ENCODE data around the gene OLFM1.

DNA sequence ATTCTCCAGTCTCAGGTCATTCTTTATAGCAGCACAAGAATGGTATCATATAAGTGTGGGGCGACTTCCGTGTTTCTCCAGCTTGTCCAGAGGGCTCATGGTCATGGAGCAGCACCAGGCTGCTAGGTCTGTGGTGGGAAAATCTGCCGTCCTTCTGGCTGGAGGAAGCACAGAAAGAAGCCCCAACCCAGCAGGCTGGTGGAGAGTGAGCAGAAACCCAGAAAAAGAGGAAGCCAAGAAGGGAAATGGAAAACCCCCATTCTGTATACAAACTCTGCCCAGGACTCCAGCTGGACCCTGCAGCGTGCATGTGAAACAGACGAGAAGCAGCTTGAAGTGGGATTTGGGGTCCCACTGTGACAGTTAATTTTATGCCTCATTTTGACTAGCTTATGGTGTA, 34.3 kb upstream of the OLFM1 start:
- TF ChIP-seq, protein P1, sequence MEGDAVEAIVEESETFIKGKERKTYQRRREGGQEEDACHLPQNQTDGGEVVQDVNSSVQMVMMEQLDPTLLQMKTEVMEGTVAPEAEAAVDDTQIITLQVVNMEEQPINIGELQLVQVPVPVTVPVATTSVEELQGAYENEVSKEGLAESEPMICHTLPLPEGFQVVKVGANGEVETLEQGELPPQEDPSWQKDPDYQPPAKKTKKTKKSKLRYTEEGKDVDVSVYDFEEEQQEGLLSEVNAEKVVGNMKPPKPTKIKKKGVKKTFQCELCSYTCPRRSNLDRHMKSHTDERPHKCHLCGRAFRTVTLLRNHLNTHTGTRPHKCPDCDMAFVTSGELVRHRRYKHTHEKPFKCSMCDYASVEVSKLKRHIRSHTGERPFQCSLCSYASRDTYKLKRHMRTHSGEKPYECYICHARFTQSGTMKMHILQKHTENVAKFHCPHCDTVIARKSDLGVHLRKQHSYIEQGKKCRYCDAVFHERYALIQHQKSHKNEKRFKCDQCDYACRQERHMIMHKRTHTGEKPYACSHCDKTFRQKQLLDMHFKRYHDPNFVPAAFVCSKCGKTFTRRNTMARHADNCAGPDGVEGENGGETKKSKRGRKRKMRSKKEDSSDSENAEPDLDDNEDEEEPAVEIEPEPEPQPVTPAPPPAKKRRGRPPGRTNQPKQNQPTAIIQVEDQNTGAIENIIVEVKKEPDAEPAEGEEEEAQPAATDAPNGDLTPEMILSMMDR (IDR thresholded peaks at IDR 0.05 in 4 of 5, conservative IDR thresholded peaks at IDR 0.05 in 1 of 5) = no peak
- TF ChIP-seq POLR2A (IDR thresholded peaks at IDR 0.05) = no peak

All from gastrocnemius medialis (tissue), 4 donors.